H9 (cell line): Measurements from ENCODE around the gene SQSTM1. TPM values are rescaled to one million over a fixed set of nuclear protein-coding genes. Genes with fewer than 3 reads are reported as not detected.

ENCODE experiments used
- DNase-seq: peaks from one replicate; pipeline ENCODE4 v3.0.0-alpha.2; 2017
- H2AFZ ChIP-seq: one replicate; pipeline ENCODE4 v1.6.1; 2013; ENCODE audit warnings: mild to moderate bottlenecking, low read length, control low read depth, moderate library complexity
- H2AK5ac ChIP-seq: 2 replicates; pipeline ENCODE4 v1.6.1; 2013; ENCODE audit warnings: low read length, control low read depth, mixed read lengths; ENCODE audit not compliant: insufficient read length
- H2BK120ac ChIP-seq: one replicate; pipeline ENCODE4 v1.6.1; 2013; ENCODE audit warnings: low read depth, mild to moderate bottlenecking, low read length, control low read depth, inconsistent platforms; ENCODE audit not compliant: poor library complexity, severe bottlenecking
- H2BK12ac ChIP-seq: 2 replicates; pipeline ENCODE4 v1.6.1; 2013; ENCODE audit warnings: low read length, control low read depth, mixed read lengths, low read depth; ENCODE audit not compliant: insufficient read length
- H2BK15ac ChIP-seq: 2 replicates; pipeline ENCODE4 v1.6.1; 2013; ENCODE audit warnings: low read depth, low read length, control low read depth
- H2BK20ac ChIP-seq: one replicate; pipeline ENCODE4 v1.6.1; 2013; ENCODE audit warnings: low read depth, mild to moderate bottlenecking, low read length, control low read depth, inconsistent platforms; ENCODE audit not compliant: poor library complexity, severe bottlenecking
- H2BK5ac ChIP-seq: 2 replicates; pipeline ENCODE4 v1.6.1; 2013; ENCODE audit warnings: low read length, control low read depth, mixed read lengths; ENCODE audit not compliant: insufficient read length
- H3K14ac ChIP-seq: 2 replicates; pipeline ENCODE4 v1.6.1; 2013; ENCODE audit warnings: low read length, control low read depth; ENCODE audit not compliant: insufficient read depth
- H3K18ac ChIP-seq: 2 replicates; pipeline ENCODE4 v1.6.1; 2013; ENCODE audit warnings: low read depth, mild to moderate bottlenecking, mixed read lengths, low read length, control low read depth; ENCODE audit not compliant: insufficient read length
- H3K23ac ChIP-seq: 2 replicates; pipeline ENCODE4 v1.6.1; 2013; ENCODE audit warnings: low read length, control low read depth, mixed read lengths, low read depth; ENCODE audit not compliant: insufficient read length
- H3K23me2 ChIP-seq: 2 replicates; pipeline ENCODE4 v1.6.1; 2013; ENCODE audit warnings: low read depth, mild to moderate bottlenecking, mixed read lengths, low read length, control low read depth; ENCODE audit not compliant: insufficient read length, poor library complexity, severe bottlenecking
- H3K27ac ChIP-seq: 2 replicates; pipeline ENCODE4 v1.5.1; 2013; ENCODE audit warnings: low read length, control low read depth, mixed read lengths, low read depth; ENCODE audit not compliant: insufficient read length
- H3K27me3 ChIP-seq: 2 replicates; pipeline ENCODE4 v1.6.1; 2013; ENCODE audit warnings: low read length, control low read depth, inconsistent platforms; ENCODE audit not compliant: insufficient read depth
- H3K4ac ChIP-seq: 2 replicates; pipeline ENCODE4 v1.6.1; 2013; ENCODE audit warnings: low read depth, mild to moderate bottlenecking, control low read depth, inconsistent platforms, low read length, moderate library complexity
- H3K4me1 ChIP-seq: 2 replicates; pipeline ENCODE4 v1.6.1; 2013; ENCODE audit warnings: low read length, control low read depth, inconsistent platforms; ENCODE audit not compliant: insufficient read depth
- H3K4me2 ChIP-seq: 2 replicates; pipeline ENCODE4 v1.6.1; 2013; ENCODE audit warnings: low read length, control low read depth, mixed read lengths; ENCODE audit not compliant: insufficient read length, insufficient read depth
- H3K56ac ChIP-seq: 2 replicates; pipeline ENCODE4 v1.6.1; 2013; ENCODE audit warnings: low read depth, mild to moderate bottlenecking, mixed read lengths, low read length, control low read depth; ENCODE audit not compliant: insufficient read length
- H3K79me1 ChIP-seq: 2 replicates; pipeline ENCODE4 v1.6.1; 2013; ENCODE audit warnings: low read depth, mild to moderate bottlenecking, moderate library complexity, low read length, control low read depth, inconsistent platforms; ENCODE audit not compliant: insufficient read depth, poor library complexity, severe bottlenecking
- H3K79me2 ChIP-seq: 2 replicates; pipeline ENCODE4 v1.6.1; 2013; ENCODE audit warnings: low read length, control low read depth, inconsistent platforms; ENCODE audit not compliant: insufficient read depth
- H3K9ac ChIP-seq: 2 replicates; pipeline ENCODE4 v1.6.1; 2013; ENCODE audit warnings: low read length, control low read depth, mixed read lengths; ENCODE audit not compliant: insufficient read length; ENCODE audit errors: extremely low read depth
- H3K9me3 ChIP-seq: one replicate; pipeline ENCODE4 v1.6.1; 2013; ENCODE audit warnings: low read depth, low read length, inconsistent platforms; ENCODE audit not compliant: control insufficient read depth
- H3T11ph ChIP-seq: one replicate; pipeline ENCODE4 v1.6.1; 2013; ENCODE audit warnings: mild to moderate bottlenecking, low read length, control low read depth, inconsistent platforms
- H4K20me1 ChIP-seq: one replicate; pipeline ENCODE4 v1.6.1; 2013; ENCODE audit not compliant: control insufficient read depth, insufficient read length, insufficient read depth
- H4K5ac ChIP-seq: 2 replicates; pipeline ENCODE4 v1.6.1; 2013; ENCODE audit warnings: low read depth, mild to moderate bottlenecking, mixed read lengths, low read length, control low read depth; ENCODE audit not compliant: insufficient read length
- H4K8ac ChIP-seq: replicated peaks from 2 replicates; pipeline ENCODE4 v1.6.1; 2013; ENCODE audit warnings: low read length, control low read depth, mixed read lengths, low read depth; ENCODE audit not compliant: insufficient read length
- H4K91ac ChIP-seq: 2 replicates; pipeline ENCODE4 v1.6.1; 2013; ENCODE audit warnings: low read depth, mild to moderate bottlenecking, moderate library complexity, mixed read lengths, low read length, control low read depth; ENCODE audit not compliant: insufficient read length
- H3K27ac Mint-ChIP-seq, 3 experiments: 2 replicates in 2 of 3; 3 replicates in 1 of 3; pipeline ENCODE4 v1.8.0; 2020 to 2021; ENCODE audit warnings: mixed read lengths in 3 of 3, mild to moderate bottlenecking in 1 of 3, moderate library complexity in 1 of 3
- H3K27me3 Mint-ChIP-seq: 2 replicates; pipeline ENCODE4 v1.8.0; 2021; ENCODE audit warnings: low read depth, mild to moderate bottlenecking, moderate library complexity, mixed read lengths
- H3K36me3 Mint-ChIP-seq, 3 experiments: 2 replicates in 2 of 3; 3 replicates in 1 of 3; pipeline ENCODE4 v1.8.0; 2020 to 2021; ENCODE audit warnings: low read depth in 3 of 3, mixed read lengths in 3 of 3; ENCODE audit not compliant: insufficient read depth in 1 of 3
- H3K4me1 Mint-ChIP-seq, 2 experiments: 2 replicates each; pipeline ENCODE4 v1.8.0; 2020; ENCODE audit warnings: mixed read lengths in 2 of 2
- H3K4me3 Mint-ChIP-seq, 2 experiments: 2 replicates in 1 of 2; 3 replicates in 1 of 2; pipeline ENCODE4 v1.8.0; 2020 to 2021; ENCODE audit warnings: mild to moderate bottlenecking in 2 of 2, mixed read lengths in 2 of 2, moderate library complexity in 1 of 2
- H3K9me3 Mint-ChIP-seq, 2 experiments: 2 replicates in 1 of 2; 3 replicates in 1 of 2; pipeline ENCODE4 v1.8.0; 2020; ENCODE audit warnings: mild to moderate bottlenecking in 2 of 2, mixed read lengths in 2 of 2, moderate library complexity in 1 of 2
- CTCF ChIP-seq: fragments of 200-600 bp; sonication (generic); conservative IDR thresholded peaks from 3 replicates; pipeline ENCODE4 v1.8.0; 2021; ENCODE audit warnings: antibody characterized with exemption, mild to moderate bottlenecking
- WGBS: extraction: QIAGEN DNeasy Blood & Tissue Kit; methylation state at CpG from one replicate; pipeline ENCODE4 v1.1.7; 2013; ENCODE audit warnings: missing lambda C conversion rate, low lambda C conversion rate, mixed read lengths; ENCODE audit not compliant: insufficient read length; ENCODE audit errors: extremely low coverage; 5-methylcytosine and 5-hydroxymethylcytosine counted together
- total RNA-seq: library from RNA; stranded (reverse); gene quantifications from 2 replicates; pipeline ENCODE4 v1.2.1, GENCODE V29; 2021

The SQSTM1 gene
- total RNA-seq, 1 experiment from 2014 or later = 144 TPM

DNA sequence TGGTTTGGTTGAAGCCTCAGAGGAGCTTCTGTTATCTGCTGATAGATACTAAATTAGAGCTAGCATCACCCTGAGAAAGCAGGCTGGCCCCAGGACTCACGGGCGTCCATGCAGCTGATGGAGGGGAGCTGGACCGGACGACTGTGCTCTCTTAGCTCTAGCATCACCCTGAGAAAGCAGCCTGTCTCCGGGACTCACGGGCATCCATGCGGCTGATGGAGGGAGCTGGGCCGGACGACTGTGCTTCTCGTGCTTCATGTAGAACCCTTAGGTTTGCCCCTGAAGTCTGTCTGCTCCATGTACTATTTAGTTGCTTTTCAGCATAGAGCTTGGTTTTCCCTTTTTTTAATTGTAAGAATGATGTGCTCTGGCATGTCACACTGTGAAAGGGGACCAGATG, 43.2 kb upstream of the SQSTM1 start:
- Mint-ChIP-seq H3K4me1 (no peaks in the 10 kb centered on the region), H3K4me3 (no peak overlapping the region), H3K36me3 (peaks cover 37 to 67% (median 52%) of the 10 kb centered on the region in 3 experiments), H3K27ac (no peak overlapping the region; a peak in 1 of 7 replicates), H3K9me3 (no peaks in the 10 kb centered on the region), H3K27me3 (peaks cover 2% of the 10 kb centered on the region; the same call in 1 of the 2 replicates)
- peaks cover 2% of the 10 kb centered on the region for H4K20me1 ChIP-seq
- no peak overlapping the region for H3K9ac ChIP-seq
- H3K79me1 ChIP-seq = no peaks in the 10 kb centered on the region
- no peak overlapping the region for H2BK5ac ChIP-seq
- H4K5ac ChIP-seq = no peak overlapping the region
- no peak overlapping the region for H2AK5ac ChIP-seq
- no CpG with 5 or more reads among the region's 10 CpGs for WGBS
- no peak overlapping the region for H2BK15ac ChIP-seq
- TF ChIP-seq CTCF = no peak
- no peak overlapping the region for H3K23ac ChIP-seq
- no peaks in the 10 kb centered on the region for H3K79me2 ChIP-seq
- no peak overlapping the region for H3K4me2 ChIP-seq
- H3K9me3 ChIP-seq = no peaks in the 10 kb centered on the region
- H3K27me3 ChIP-seq = no peaks in the 10 kb centered on the region
- H2BK120ac ChIP-seq = no peak overlapping the region
- no peak overlapping the region for H2BK12ac ChIP-seq
- H2AFZ ChIP-seq = no peak overlapping the region
- H2BK20ac ChIP-seq = no peak overlapping the region
- no peak overlapping the region for H3T11ph ChIP-seq
- no peak overlapping the region for H3K14ac ChIP-seq
- no peak overlapping the region for H3K18ac ChIP-seq
- H4K8ac ChIP-seq = no peak overlapping the region
- no peak overlapping the region for H3K56ac ChIP-seq
- no peaks in the 10 kb centered on the region for H3K23me2 ChIP-seq
- H3K4me1 ChIP-seq = no peaks in the 10 kb centered on the region
- no peak for DNase-seq
- H3K27ac ChIP-seq = no peak overlapping the region
- no peak overlapping the region for H4K91ac ChIP-seq
- H3K4ac ChIP-seq = no peak overlapping the region
